GM12878 (cell line): ENCODE measurements around the gene TLE3. TPM values are rescaled to one million over a fixed set of nuclear protein-coding genes. Genes with fewer than 3 reads are reported as not detected.
A peak's percentile ranks its signal among the peaks of the same experiment; 100 is the strongest.

Experiments
- ATAC-seq: fragments of 200-7000 bp; cut with Tn5 transposase; 3 replicates; pipeline ENCODE4 v1.9.1; 2020; ENCODE audit warnings: mild to moderate bottlenecking, moderate library complexity
- BruUV-seq: library from RNA; stranded (reverse); fragments of 400-500 nt; replicated peaks from 2 replicates; lab custom pipeline; 2021; lab: Mats Ljungman, UMichigan
- CTCF ChIA-PET: fragments of 300-600 bp; sonication (Branson Sonifier 250); formaldehyde crosslinking; extraction: SDS; loops from one replicate; lab custom pipeline; 2021; ENCODE audit warnings: inconsistent platforms; lab: Yijun Ruan, JAX
- POLR2A ChIA-PET: fragments of 350-600 bp; formaldehyde crosslinking; extraction: SDS; loops from one replicate; lab custom pipeline; 2021; ENCODE audit warnings: inconsistent platforms; lab: Charles Lee
- RAD21 ChIA-PET: fragments of 300-600 bp; sonication (Branson Sonifier 250); formaldehyde crosslinking; loops from one replicate; lab custom pipeline; 2023; ENCODE audit warnings: antibody characterized with exemption; ENCODE audit not compliant: unreplicated experiment; lab: Charles Lee
- SMC1A ChIA-PET: fragments of 300-600 bp; sonication (Branson Sonifier 250); formaldehyde crosslinking; loops from one replicate; lab custom pipeline; 2023; ENCODE audit not compliant: unreplicated experiment, uncharacterized antibody; lab: Charles Lee
- DNase-seq: peaks from one replicate; pipeline ENCODE4 v3.0.0-alpha.2; 2011; ENCODE audit warnings: low read depth, low spot score
- FAIRE-seq: peaks from 3 replicates; lab custom pipeline; 2011; peaks lifted over from hg19 to GRCh38; lab: Jason Lieb, UNC
- H2AFZ ChIP-seq: 2 replicates; pipeline ENCODE4 v1.6.0; 2011; ENCODE audit warnings: low read depth, low read length, control low read depth; ENCODE audit not compliant: control insufficient read depth
- H3K27ac ChIP-seq: 2 replicates; pipeline ENCODE4 v1.5.1; 2011; ENCODE audit warnings: control low read depth; ENCODE audit not compliant: control insufficient read depth, insufficient read depth
- H3K27me3 ChIP-seq, 2 experiments: replicated peaks in 1 of 2; 2 replicates each; pipeline versions ENCODE4 v1.6.0 to v1.6.1; 2011; ENCODE audit warnings: low read length in 1 of 2; ENCODE audit not compliant: control insufficient read depth in 2 of 2, insufficient read depth in 2 of 2
- H3K36me3 ChIP-seq, 2 experiments: 2 replicates each; pipeline ENCODE4 v1.5.1; 2011; ENCODE audit warnings: low read length in 1 of 2; ENCODE audit not compliant: control insufficient read depth in 2 of 2, insufficient read depth in 2 of 2
- H3K4me1 ChIP-seq: 2 replicates; pipeline ENCODE4 v1.6.1; 2011; ENCODE audit warnings: mild to moderate bottlenecking, low read length, moderate library complexity, mixed read lengths; ENCODE audit not compliant: control insufficient read depth, insufficient read depth
- H3K4me2 ChIP-seq: 2 replicates; pipeline ENCODE4 v1.6.0; 2011; ENCODE audit warnings: control low read depth; ENCODE audit not compliant: control insufficient read depth, insufficient read depth
- H3K4me3 ChIP-seq: fragments of 200-600 bp; sonication (generic); 2 replicates; pipeline ENCODE4 v1.5.1; 2016
- H3K79me2 ChIP-seq: 2 replicates; pipeline ENCODE4 v1.6.0; 2011; ENCODE audit warnings: low read length; ENCODE audit not compliant: control insufficient read depth, insufficient read depth
- H3K9ac ChIP-seq: 2 replicates; pipeline ENCODE4 v1.8.0; 2011; ENCODE audit warnings: low read length, control low read depth, mixed read lengths; ENCODE audit not compliant: control insufficient read depth, insufficient read depth
- H3K9me3 ChIP-seq: replicated peaks from 3 replicates; pipeline ENCODE4 v1.5.1; 2011; ENCODE audit warnings: mild to moderate bottlenecking, low read length; ENCODE audit not compliant: control insufficient read depth, insufficient read depth
- H4K20me1 ChIP-seq: 2 replicates; pipeline ENCODE4 v1.6.0; 2011; ENCODE audit not compliant: control insufficient read depth, insufficient read depth
- BHLHE40 ChIP-seq, 2 experiments: fragments of 450-650 bp in 1 of 2; IDR thresholded peaks; 2 replicates each; pipeline ENCODE4 v1.6.1; 2011 to 2017; ENCODE audit warnings: low read depth in 2 of 2, borderline replicate concordance in 1 of 2, improper control_type of control experiment in 1 of 2, low read length in 1 of 2, mild to moderate bottlenecking in 1 of 2
- E2F8 ChIP-seq: fragments of 450-650 bp; IDR thresholded peaks from 2 replicates; pipeline ENCODE4 v1.6.1; 2018; ENCODE audit warnings: mild to moderate bottlenecking, low read depth, moderate library complexity; ENCODE audit not compliant: partially characterized antibody
- EZH2 ChIP-seq: IDR thresholded peaks from 2 replicates; pipeline ENCODE4 v1.6.1; 2012; ENCODE audit warnings: low read depth, mild to moderate bottlenecking, control low read depth, inconsistent platforms, low read length, borderline replicate concordance; ENCODE audit not compliant: control insufficient read depth
- HDAC6 ChIP-seq: fragments of 200-600 bp; sonication (generic); IDR thresholded peaks from one replicate; pipeline ENCODE4 v1.8.0; 2017; ENCODE audit warnings: antibody characterized with exemption; ENCODE audit not compliant: unreplicated experiment
- MLLT1 ChIP-seq: fragments of 450-650 bp; IDR thresholded peaks from 2 replicates; pipeline ENCODE4 v1.6.1; 2016; ENCODE audit warnings: mild to moderate bottlenecking
- MXI1 ChIP-seq: fragments of 150-350 bp; IDR thresholded peaks from 2 replicates; pipeline ENCODE4 v1.6.1; 2011; ENCODE audit warnings: low read depth, mild to moderate bottlenecking, inconsistent platforms, low read length, improper control_type of control experiment
- NFYB ChIP-seq: IDR thresholded peaks from 2 replicates; pipeline ENCODE4 v1.6.1; 2011; ENCODE audit warnings: low read depth, mild to moderate bottlenecking, low read length, improper control_type of control experiment, moderate library complexity; ENCODE audit not compliant: insufficient read depth
- NRF1 ChIP-seq: conservative IDR thresholded peaks from 2 replicates; pipeline ENCODE4 v1.6.1; 2011; ENCODE audit warnings: mild to moderate bottlenecking, low read depth, low read length, improper control_type of control experiment
- PAX8 ChIP-seq: fragments of 450-650 bp; IDR thresholded peaks from 2 replicates; pipeline ENCODE4 v1.6.1; 2017; ENCODE audit warnings: mild to moderate bottlenecking, moderate library complexity
- POU2F2 ChIP-seq: IDR thresholded peaks from 3 replicates; pipeline ENCODE4 v1.6.1; 2011; ENCODE audit warnings: low read depth, mild to moderate bottlenecking, low read length, borderline replicate concordance
- RELB ChIP-seq: fragments of 450-650 bp; IDR thresholded peaks from 2 replicates; pipeline ENCODE4 v1.6.1; 2017; ENCODE audit warnings: low read depth, mild to moderate bottlenecking, moderate library complexity
- SIN3A ChIP-seq: IDR thresholded peaks from 2 replicates; pipeline ENCODE4 v1.6.1; 2012; ENCODE audit warnings: low read depth, low read length, improper control_type of control experiment
- SMAD1 ChIP-seq: fragments of 450-650 bp; IDR thresholded peaks from 2 replicates; pipeline ENCODE4 v1.6.1; 2018; ENCODE audit warnings: mild to moderate bottlenecking, low read depth; ENCODE audit not compliant: partially characterized antibody
- SREBF1 ChIP-seq: IDR thresholded peaks from 2 replicates; pipeline ENCODE4 v1.6.1; 2012; ENCODE audit warnings: mild to moderate bottlenecking, low read length
- SUZ12 ChIP-seq: fragments of 200-600 bp; sonication (generic); IDR thresholded peaks from one replicate; pipeline ENCODE4 v1.6.1; 2018; ENCODE audit warnings: antibody characterized with exemption, mild to moderate bottlenecking; ENCODE audit not compliant: unreplicated experiment
- YY1 ChIP-seq: IDR thresholded peaks from 2 replicates; pipeline ENCODE4 v1.6.1; 2011; ENCODE audit warnings: low read depth, mild to moderate bottlenecking, low read length
- ZNF207 ChIP-seq: fragments of 450-650 bp; IDR thresholded peaks from 2 replicates; pipeline ENCODE4 v1.6.1; 2014; ENCODE audit warnings: antibody characterized with exemption, mild to moderate bottlenecking, borderline replicate concordance
- WGBS: methylation state at CpG from one replicate; pipeline ENCODE4 v1.1.6; 2016; ENCODE audit warnings: low lambda C conversion rate; ENCODE audit not compliant: insufficient replicate concordance, insufficient coverage; ENCODE audit errors: missing lambda C conversion rate; 5-methylcytosine and 5-hydroxymethylcytosine counted together
- in situ Hi-C: fragments of 300-500 bp; cut with MboI; formaldehyde crosslinking; loops from 9 replicates; pipeline ENCODE4 v1.14.3; 2018; ENCODE audit warnings: mixed read lengths
- intact Hi-C: fragments of 100-400 bp; cut with micrococcal nuclease; formaldehyde crosslinking; loops from one replicate; pipeline ENCODE4 v1.14.2; 2022; ENCODE audit not compliant: unreplicated experiment
- polyA plus RNA-seq, 11 experiments: library from polyadenylated mRNA; depleted of rRNA in 4 of 11; unstranded in 6 of 11; stranded (reverse) in 5 of 11; fragments of >200 nt; fragmentation: Nextera tagmentation in 4 of 11; fragmentation: Illumina TruSeq in 1 of 11; extraction: Ambion mirVana in 4 of 11; extraction: Trizol in 1 of 11; gene quantifications; 1 replicate in 1 of 11; 2 replicates in 10 of 11; pipeline versions ENCODE4 v1.2.1 to v1.2.3, GENCODE V29; 2011 to 2016; ENCODE audit warnings: inconsistent platforms in 2 of 11, missing spikeins in 2 of 11, low read depth in 1 of 11
- total RNA-seq, 4 experiments: library from RNA; depleted of rRNA in 3 of 4; stranded (reverse); fragments of >200 nt in 3 of 4; fragmentation: Illumina TruSeq in 1 of 4; extraction: Trizol in 1 of 4; gene quantifications; 2 replicates each; pipeline versions ENCODE4 v1.2.1 to v1.2.3, GENCODE V29; 2013 to 2021

The TLE3 gene
- total and polyA plus RNA-seq, 10 of the 15 experiments (the other 5 are each of a cell fraction or from before 2014, with no cell fraction given) = 1.2 to 65.5 (median 9.7) TPM

- no peaks in the 10 kb centered on the region for H4K20me1 ChIP-seq
- FAIRE-seq (no peak), ATAC-seq (peak; percentile 13), DNase-seq (no peak)
- H3K9ac ChIP-seq = peak overlapping the region; percentile 35; the same call in 1 of the 2 replicates
- BruUV-seq = no TSS peak
- RAD21 ChIA-PET = interaction anchor here (0.7 to 3.1 kb wide), 15 partner anchors 12 to 367 kb away, joined by 3 to 39 read pairs (median 5); no protein-coding TSS in a partner anchor
- H2AFZ ChIP-seq = no peak overlapping the region; the same call in 1 of the 2 replicates
- no peaks in the 10 kb centered on the region for H3K9me3 ChIP-seq
- H3K4me2 ChIP-seq = peak overlapping the region; percentile 81; the same call in 1 of the 2 replicates
- intact Hi-C loops (loop anchor here (5.0 kb wide), 1 partner anchor 62 kb away; the partner anchor contains the start of gene TLE3), in situ Hi-C loops (no loop called here)
- no peaks in the 10 kb centered on the region for H3K79me2 ChIP-seq
- no peak overlapping the region; the same call in 1 of the 2 replicates for H3K4me3 ChIP-seq
- no peaks in the 10 kb centered on the region for H3K36me3 ChIP-seq
- CTCF ChIA-PET = interaction anchor here (0.9 to 2.7 kb wide), 12 partner anchors 10 to 558 kb away, joined by 3 to 14 read pairs (median 6); partner anchors contain the start of gene TLE3
- H3K27me3 ChIP-seq = no peaks in the 10 kb centered on the region
- SMC1A ChIA-PET = interaction anchor here (0.7 to 3.0 kb wide), 22 partner anchors 9 to 458 kb away, joined by 3 to 30 read pairs (median 5); partner anchors contain the start of gene TLE3
- WGBS = 55% methylated on average over 10 of the region's 10 CpGs
- POLR2A ChIA-PET = interaction anchor here (0.9 to 3.1 kb wide), 7 partner anchors 10 to 106 kb away, joined by 3 to 25 read pairs (median 6); partner anchors contain the start of gene TLE3
- H3K27ac ChIP-seq = peak overlapping the region; percentile 75; the same call in 1 of the 2 replicates
- H3K4me1 ChIP-seq = peaks cover 40% of the 10 kb centered on the region
- TF ChIP-seq NRF1 (no peak), HDAC6 (no peak), POU2F2 (no peak), BHLHE40 (IDR thresholded peaks at IDR 0.05; ENCODE audit: borderline replicate concordance in 1 of 2, low read depth in 2 of 2, low read length in 1 of 2) (no peak), NFYB (no peak), SREBF1 (no peak), EZH2 (no peak), MXI1 (no peak), SMAD1 (no peak), PAX8 (no peak), SUZ12 (no peak), RELB (no peak), SIN3A (no peak), E2F8 (no peak), YY1 (no peak), MLLT1 (no peak), ZNF207 (no peak)
These were observed 62.5 kb downstream of the TLE3 start for GRCh38 chr15:70035051-70035718.
